Measurements from ENCODE around the gene ZFAND2A. TPM values are rescaled to one million over a fixed set of nuclear protein-coding genes. Genes with fewer than 3 reads are reported as not detected.

ZFAND2A gene
- total RNA-seq, 4 donors from 2014 or later, result 6.4 to 23.3 (median 14.0) TPM

DNA sequence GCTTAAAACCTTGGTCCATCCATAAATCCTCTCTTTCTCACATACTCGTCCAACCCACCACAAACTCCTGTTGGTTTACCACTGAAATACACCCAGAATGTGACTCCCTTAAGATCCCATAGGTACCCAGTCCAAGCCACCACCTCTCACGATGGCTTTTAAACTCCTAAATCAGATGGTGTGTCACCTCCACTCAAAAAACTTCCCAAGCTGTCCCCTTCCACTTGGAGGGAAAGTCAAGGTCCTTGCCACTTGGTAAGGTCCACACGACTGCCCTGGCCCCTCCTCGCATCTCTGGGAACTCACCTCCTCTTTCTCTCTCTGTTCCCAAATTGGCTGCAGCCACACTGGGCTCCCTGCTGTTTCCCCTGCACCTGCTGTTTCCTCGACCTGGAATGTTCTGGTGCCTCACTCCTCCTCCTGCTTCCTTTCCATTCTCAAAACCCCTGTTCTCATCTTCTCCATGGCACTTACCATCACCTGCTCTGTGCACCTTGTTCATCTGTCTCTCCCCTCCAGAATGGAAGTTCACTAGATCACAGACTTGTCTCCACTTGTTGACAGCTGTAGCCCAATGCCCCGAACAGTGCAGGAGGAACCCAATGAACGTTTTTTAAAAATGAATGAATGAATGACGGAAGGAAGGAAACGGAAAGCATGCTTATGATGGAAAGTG, 23.0 kb downstream of the ZFAND2A start:
- DNase-seq, result no peak
- peak overlapping the region; percentile 73 to 92 (median 80) for H3K4me3 ChIP-seq
- no peaks in the 10 kb centered on the region for H3K36me3 ChIP-seq
- 10 to 18% methylated on average over 9 of the region's 9 CpGs for WGBS, 2 donors
- intact Hi-C loops (cut with DNase I), result no loop called here
- no peaks in the 10 kb centered on the region for H3K9me3 ChIP-seq
- no peaks in the 10 kb centered on the region for H3K27me3 ChIP-seq
- TF ChIP-seq, protein P1, sequence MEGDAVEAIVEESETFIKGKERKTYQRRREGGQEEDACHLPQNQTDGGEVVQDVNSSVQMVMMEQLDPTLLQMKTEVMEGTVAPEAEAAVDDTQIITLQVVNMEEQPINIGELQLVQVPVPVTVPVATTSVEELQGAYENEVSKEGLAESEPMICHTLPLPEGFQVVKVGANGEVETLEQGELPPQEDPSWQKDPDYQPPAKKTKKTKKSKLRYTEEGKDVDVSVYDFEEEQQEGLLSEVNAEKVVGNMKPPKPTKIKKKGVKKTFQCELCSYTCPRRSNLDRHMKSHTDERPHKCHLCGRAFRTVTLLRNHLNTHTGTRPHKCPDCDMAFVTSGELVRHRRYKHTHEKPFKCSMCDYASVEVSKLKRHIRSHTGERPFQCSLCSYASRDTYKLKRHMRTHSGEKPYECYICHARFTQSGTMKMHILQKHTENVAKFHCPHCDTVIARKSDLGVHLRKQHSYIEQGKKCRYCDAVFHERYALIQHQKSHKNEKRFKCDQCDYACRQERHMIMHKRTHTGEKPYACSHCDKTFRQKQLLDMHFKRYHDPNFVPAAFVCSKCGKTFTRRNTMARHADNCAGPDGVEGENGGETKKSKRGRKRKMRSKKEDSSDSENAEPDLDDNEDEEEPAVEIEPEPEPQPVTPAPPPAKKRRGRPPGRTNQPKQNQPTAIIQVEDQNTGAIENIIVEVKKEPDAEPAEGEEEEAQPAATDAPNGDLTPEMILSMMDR (IDR thresholded peaks at IDR 0.05), result no peak
- TF ChIP-seq POLR2A (IDR thresholded peaks at IDR 0.05), result no peak
- peaks cover 14 to 21% (median 15%) of the 10 kb centered on the region in 3 donors for H3K4me1 ChIP-seq
- no peak overlapping the region for H3K27ac ChIP-seq

DNA sequence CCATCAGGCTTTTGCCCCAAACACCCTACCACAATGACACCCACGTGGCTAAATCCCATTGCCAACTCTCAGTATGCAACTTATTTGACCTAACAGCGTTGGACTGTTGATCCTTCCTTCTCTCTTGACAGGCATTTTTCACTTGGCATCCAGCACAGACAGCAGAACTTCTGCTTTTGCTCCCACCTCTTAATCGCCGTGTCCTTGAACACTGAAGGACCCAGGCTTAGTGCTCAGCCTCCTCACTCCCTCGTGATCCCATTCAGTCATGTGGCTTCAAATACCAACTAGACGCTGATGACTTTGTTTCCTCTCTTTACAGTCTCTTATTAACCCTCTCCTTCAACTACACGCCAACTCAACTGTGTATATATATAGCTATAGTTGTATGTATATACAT, 25.0 kb downstream of the ZFAND2A start:
- no peaks in the 10 kb centered on the region for H3K9me3 ChIP-seq
- WGBS, 2 donors, result 83 to 84% methylated on average over 7 of the region's 7 CpGs
- TF ChIP-seq POLR2A (IDR thresholded peaks at IDR 0.05), result no peak
- TF ChIP-seq, protein P1 (IDR thresholded peaks at IDR 0.05), result no peak
- H3K4me1 ChIP-seq, result peaks cover 14 to 21% (median 15%) of the 10 kb centered on the region in 3 donors
- DNase-seq, result no peak
- no peak overlapping the region for H3K27ac ChIP-seq
- no peak overlapping the region for H3K4me3 ChIP-seq
- intact Hi-C loops (cut with DNase I), result no loop called here
- H3K27me3 ChIP-seq, result no peaks in the 10 kb centered on the region
- H3K36me3 ChIP-seq, result peaks cover 0 to 5% (median 0%) of the 10 kb centered on the region in 3 donors

DNA sequence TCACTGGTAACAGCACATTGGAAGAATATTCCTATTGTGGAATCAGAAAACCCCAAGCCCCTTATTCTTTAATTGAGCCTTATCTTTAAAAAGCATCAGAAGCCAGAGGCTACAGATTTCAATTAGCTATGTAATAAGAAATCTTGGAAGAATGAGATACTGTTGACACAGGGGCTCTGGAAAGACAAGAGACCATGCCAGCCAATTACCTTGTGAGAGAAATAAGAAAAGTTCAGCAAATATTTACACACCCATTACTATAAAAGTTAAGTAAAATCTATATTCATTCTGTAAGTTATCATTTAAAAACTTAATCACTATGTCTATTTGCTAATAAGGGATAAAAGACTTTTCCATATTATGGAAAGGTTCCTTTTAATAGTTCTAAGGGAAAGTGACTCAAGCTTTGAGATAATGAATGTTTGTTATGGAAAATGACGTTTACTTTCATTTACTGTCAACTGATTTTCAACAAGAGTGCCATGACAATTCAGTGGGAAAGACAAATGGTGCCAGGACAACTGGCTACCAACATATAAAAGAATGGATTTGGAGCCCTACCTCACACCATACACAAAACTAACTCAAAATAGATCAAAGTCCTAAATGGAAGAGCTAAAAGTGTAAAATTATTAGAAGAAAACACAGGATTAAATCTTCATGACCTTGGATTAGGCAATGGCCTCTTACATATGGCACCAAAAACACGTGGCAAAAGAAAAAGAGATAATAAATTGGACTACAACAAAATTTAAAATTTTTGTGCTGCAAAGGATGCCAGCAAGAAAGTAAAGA, 28.3 kb downstream of the ZFAND2A start:
- H3K27me3 ChIP-seq, result no peaks in the 10 kb centered on the region
- H3K4me1 ChIP-seq, result peaks cover under 1 to 2% (median 1%) of the 10 kb centered on the region in 3 donors
- DNase-seq, result no peak
- TF ChIP-seq POLR2A (IDR thresholded peaks at IDR 0.05), result no peak
- TF ChIP-seq, protein P1 (IDR thresholded peaks at IDR 0.05), result no peak
- H3K36me3 ChIP-seq, result peaks cover 0 to 17% (median 0%) of the 10 kb centered on the region in 3 donors
- no peaks in the 10 kb centered on the region for H3K9me3 ChIP-seq
- no peak overlapping the region for H3K4me3 ChIP-seq
- intact Hi-C loops (cut with DNase I), result no loop called here
- 59 to 74% methylated on average over 2 of the region's 2 CpGs for WGBS, 2 donors
- H3K27ac ChIP-seq, result no peak overlapping the region

DNA sequence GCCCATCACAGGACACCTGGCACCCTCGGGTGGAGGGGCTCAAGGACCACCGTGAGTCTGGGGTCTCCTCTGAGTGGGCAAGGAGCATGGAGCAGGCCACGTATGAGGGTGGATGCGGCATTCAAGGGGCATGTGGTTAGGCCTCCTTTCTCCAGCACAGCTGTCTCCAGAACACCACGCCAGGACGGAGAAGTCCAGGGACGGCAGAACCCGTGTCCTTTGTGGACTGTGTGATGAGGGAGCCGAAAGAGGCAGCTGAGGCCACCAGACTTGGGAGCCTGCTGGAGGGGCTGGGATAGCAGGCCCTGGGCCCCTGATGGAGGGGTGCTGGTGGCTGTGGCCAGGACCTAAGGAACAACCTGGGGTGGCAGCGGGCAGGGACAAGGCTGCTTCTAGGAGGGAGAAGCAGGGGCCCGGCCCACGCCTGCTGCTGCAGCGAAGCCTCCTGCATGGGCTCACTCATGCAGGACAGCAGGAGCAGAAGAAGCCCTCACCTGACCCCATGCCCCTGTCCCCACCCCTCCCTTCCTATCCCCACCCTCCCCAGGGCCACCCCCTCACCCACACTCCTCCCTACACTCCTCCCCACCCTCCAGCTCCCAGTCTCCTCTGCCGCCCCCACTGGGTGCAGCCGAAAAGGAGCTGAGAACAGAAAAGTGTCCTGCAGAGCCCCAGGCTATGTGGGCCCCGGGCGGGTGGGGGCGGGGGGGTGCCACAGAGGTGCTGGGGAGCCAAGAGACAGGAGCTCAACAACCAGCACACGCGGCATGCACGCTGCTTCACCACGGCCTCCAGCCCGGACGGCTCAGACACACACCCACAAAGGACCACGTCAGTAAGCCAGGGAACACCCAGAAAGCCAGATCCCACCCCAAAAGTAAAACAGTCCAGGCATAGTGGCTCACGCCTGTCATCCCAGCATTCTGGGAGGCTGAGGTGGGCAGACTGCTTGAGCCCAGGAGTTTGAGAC, 29.7 kb downstream of the ZFAND2A start:
- intact Hi-C loops (cut with DNase I), result no loop called here
- DNase-seq, result no peak
- 88 to 100% methylated on average over 4 to 8 of the region's 26 CpGs for WGBS, 2 donors
- Histone ChIP-seq H3K9me3 (no peaks in the 10 kb centered on the region), H3K27ac (no peak overlapping the region), H3K4me3 (no peak overlapping the region), H3K27me3 (no peaks in the 10 kb centered on the region), H3K36me3 (peaks cover 0 to 24% (median 0%) of the 10 kb centered on the region in 3 donors), H3K4me1 (peaks cover 0 to 3% (median 2%) of the 10 kb centered on the region in 3 donors)
- TF ChIP-seq, protein P1 (IDR thresholded peaks at IDR 0.05), result no peak
- no peak for TF ChIP-seq POLR2A (IDR thresholded peaks at IDR 0.05)

Measured in esophagus squamous epithelium (tissue), 5 donors.